ENCODE data around the gene GALNT17.

The GALNT17 gene

GRCh38 chr7:71491336-71491735, 359.4 kb downstream of the GALNT17 start:
- Histone ChIP-seq H3K36me3 (ENCODE audit: control insufficient read depth in 2 of 2, insufficient read depth in 2 of 2, low read length in 2 of 2) (no peaks in the 10 kb centered on the region), H3K27me3 (ENCODE audit: control insufficient read depth in 2 of 2, insufficient read depth in 2 of 2, low read length in 2 of 2) (no peaks in the 10 kb centered on the region), H3K4me1 (ENCODE audit: control insufficient read depth in 2 of 2, insufficient read depth in 2 of 2, low read length in 2 of 2) (no peaks in the 10 kb centered on the region), H3K9ac (ENCODE audit: low read depth in 1 of 2, low read length in 2 of 2) (no peak overlapping the region), H3K27ac (ENCODE audit: low read depth in 2 of 2, low read length in 2 of 2) (no peak overlapping the region), H3K9me3 (ENCODE audit: control insufficient read depth in 2 of 2, low read length in 2 of 2) (no peaks in the 10 kb centered on the region), H3K4me3 (ENCODE audit: low read length in 2 of 2) (no peak overlapping the region)

- Histone ChIP-seq H3K27ac (ENCODE audit: low read depth in 2 of 2, low read length in 2 of 2) (no peak overlapping the region), H3K4me3 (ENCODE audit: low read length in 2 of 2) (no peak overlapping the region), H3K4me1 (ENCODE audit: control insufficient read depth in 2 of 2, insufficient read depth in 2 of 2, low read length in 2 of 2) (no peaks in the 10 kb centered on the region), H3K27me3 (ENCODE audit: control insufficient read depth in 2 of 2, insufficient read depth in 2 of 2, low read length in 2 of 2) (no peaks in the 10 kb centered on the region), H3K36me3 (ENCODE audit: control insufficient read depth in 2 of 2, insufficient read depth in 2 of 2, low read length in 2 of 2) (no peaks in the 10 kb centered on the region), H3K9me3 (ENCODE audit: control insufficient read depth in 2 of 2, low read length in 2 of 2) (no peaks in the 10 kb centered on the region), H3K9ac (ENCODE audit: low read depth in 1 of 2, low read length in 2 of 2) (no peak overlapping the region)
Observed at GRCh38 chr7:71495828-71496227, 363.9 kb downstream of the GALNT17 start.

- H3K36me3 ChIP-seq (ENCODE audit: control insufficient read depth in 2 of 2, insufficient read depth in 2 of 2, low read length in 2 of 2) = no peaks in the 10 kb centered on the region
- H3K27me3 ChIP-seq (ENCODE audit: control insufficient read depth in 2 of 2, insufficient read depth in 2 of 2, low read length in 2 of 2) = no peaks in the 10 kb centered on the region
- H3K4me1 ChIP-seq (ENCODE audit: control insufficient read depth in 2 of 2, insufficient read depth in 2 of 2, low read length in 2 of 2) = no peaks in the 10 kb centered on the region
- no peak overlapping the region for H3K4me3 ChIP-seq (ENCODE audit: low read length in 2 of 2)
- no peaks in the 10 kb centered on the region for H3K9me3 ChIP-seq (ENCODE audit: control insufficient read depth in 2 of 2, low read length in 2 of 2)
- no peak overlapping the region for H3K27ac ChIP-seq (ENCODE audit: low read depth in 2 of 2, low read length in 2 of 2)
- H3K9ac ChIP-seq (ENCODE audit: low read depth in 1 of 2, low read length in 2 of 2) = no peak overlapping the region
Observed at GRCh38 chr7:71497256-71497946, 365.5 kb downstream of the GALNT17 start.

GRCh38 chr7:71498381-71498780, 366.4 kb downstream of the GALNT17 start:
- H3K27ac ChIP-seq (ENCODE audit: low read depth in 2 of 2, low read length in 2 of 2) = no peak overlapping the region
- H3K4me3 ChIP-seq (ENCODE audit: low read length in 2 of 2) = no peak overlapping the region

DNA sequence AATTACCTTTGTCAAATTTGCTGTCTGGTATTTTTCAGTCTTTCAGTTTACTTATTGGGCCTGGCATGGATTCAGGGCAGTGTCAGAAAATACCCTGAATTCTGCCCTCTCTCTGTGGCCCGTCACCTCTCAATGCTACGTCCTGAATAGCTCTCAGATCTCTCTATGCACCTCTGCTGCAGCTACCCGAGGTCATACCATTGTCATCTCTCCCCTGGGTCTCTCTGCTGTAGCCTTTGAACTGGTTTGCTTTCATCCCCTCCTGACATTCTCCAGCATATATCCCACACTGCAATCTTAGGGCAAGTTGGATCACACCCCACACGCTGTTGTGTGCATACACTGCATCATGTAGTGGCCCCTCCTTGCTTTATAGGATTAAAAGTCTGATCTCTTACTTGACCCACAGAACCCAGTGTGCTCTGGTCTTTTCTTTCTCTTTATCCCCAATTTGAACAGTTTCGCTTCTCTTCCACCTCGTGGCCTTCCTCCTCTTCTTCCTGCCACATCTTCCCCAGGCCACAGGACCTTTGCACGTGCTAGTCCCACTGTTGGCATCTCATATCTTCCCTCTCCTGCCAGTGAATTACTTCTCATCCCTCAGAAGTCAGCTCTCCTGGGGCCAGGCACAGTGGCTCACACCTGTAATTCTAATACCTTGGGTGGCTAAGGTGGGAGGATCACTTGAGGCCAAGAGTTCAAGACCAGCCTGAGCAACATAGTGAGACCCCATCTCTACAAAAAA, 372.9 kb downstream of the GALNT17 start:
- no peaks in the 10 kb centered on the region for H3K36me3 ChIP-seq (ENCODE audit: control insufficient read depth in 2 of 2, insufficient read depth in 2 of 2, low read length in 2 of 2)
- no peaks in the 10 kb centered on the region for H3K27me3 ChIP-seq (ENCODE audit: control insufficient read depth in 2 of 2, insufficient read depth in 2 of 2, low read length in 2 of 2)
- H3K4me3 ChIP-seq (ENCODE audit: low read length in 2 of 2) = no peak overlapping the region
- H3K9me3 ChIP-seq (ENCODE audit: control insufficient read depth in 2 of 2, low read length in 2 of 2) = peaks cover 0 to 2% of the 10 kb centered on the region in 2 donors
- no peak overlapping the region for H3K27ac ChIP-seq (ENCODE audit: low read depth in 2 of 2, low read length in 2 of 2)
- no peak overlapping the region for H3K9ac ChIP-seq (ENCODE audit: low read depth in 1 of 2, low read length in 2 of 2)
- no peaks in the 10 kb centered on the region for H3K4me1 ChIP-seq (ENCODE audit: control insufficient read depth in 2 of 2, insufficient read depth in 2 of 2, low read length in 2 of 2)

More at GRCh38 chr7:71498381-71498780, 366.4 kb downstream of the GALNT17 start:
- Histone ChIP-seq H3K9me3 (ENCODE audit: control insufficient read depth in 2 of 2, low read length in 2 of 2) (peaks cover 0 to under 1% of the 10 kb centered on the region in 2 donors), H3K9ac (ENCODE audit: low read depth in 1 of 2, low read length in 2 of 2) (no peak overlapping the region), H3K4me1 (ENCODE audit: control insufficient read depth in 2 of 2, insufficient read depth in 2 of 2, low read length in 2 of 2) (no peaks in the 10 kb centered on the region), H3K36me3 (ENCODE audit: control insufficient read depth in 2 of 2, insufficient read depth in 2 of 2, low read length in 2 of 2) (no peaks in the 10 kb centered on the region), H3K27me3 (ENCODE audit: control insufficient read depth in 2 of 2, insufficient read depth in 2 of 2, low read length in 2 of 2) (no peaks in the 10 kb centered on the region)

DNA sequence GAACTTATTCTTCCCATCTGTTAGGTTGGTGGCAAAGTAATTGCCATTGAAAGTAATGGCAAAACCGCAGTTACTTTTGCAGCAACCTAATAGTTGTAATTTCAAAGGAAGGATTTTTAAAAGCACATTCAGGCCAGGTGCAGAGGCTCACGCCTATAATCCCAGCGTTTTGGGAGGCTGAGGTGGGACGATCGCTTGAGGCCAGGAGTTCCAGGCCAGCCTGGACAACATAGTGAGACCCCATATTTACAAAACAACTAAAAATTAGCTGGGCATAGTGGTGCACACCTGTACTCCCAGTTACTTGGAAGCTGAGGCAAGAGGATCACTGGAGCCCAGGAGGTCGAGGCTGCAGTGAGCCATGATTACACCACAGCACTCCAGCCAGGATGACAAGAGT, 374.9 kb downstream of the GALNT17 start:
- Histone ChIP-seq H3K36me3 (ENCODE audit: control insufficient read depth in 2 of 2, insufficient read depth in 2 of 2, low read length in 2 of 2) (no peaks in the 10 kb centered on the region), H3K4me3 (ENCODE audit: low read length in 2 of 2) (no peak overlapping the region), H3K27me3 (ENCODE audit: control insufficient read depth in 2 of 2, insufficient read depth in 2 of 2, low read length in 2 of 2) (no peaks in the 10 kb centered on the region), H3K9ac (ENCODE audit: low read depth in 1 of 2, low read length in 2 of 2) (no peak overlapping the region), H3K4me1 (ENCODE audit: control insufficient read depth in 2 of 2, insufficient read depth in 2 of 2, low read length in 2 of 2) (no peaks in the 10 kb centered on the region), H3K27ac (ENCODE audit: low read depth in 2 of 2, low read length in 2 of 2) (no peak overlapping the region), H3K9me3 (ENCODE audit: control insufficient read depth in 2 of 2, low read length in 2 of 2) (peaks cover 0 to 2% of the 10 kb centered on the region in 2 donors)

GRCh38 chr7:71507680-71508602, 376.0 kb downstream of the GALNT17 start:
- peaks cover 0 to 2% of the 10 kb centered on the region in 2 donors for H3K9me3 ChIP-seq (ENCODE audit: control insufficient read depth in 2 of 2, low read length in 2 of 2)
- H3K4me1 ChIP-seq (ENCODE audit: control insufficient read depth in 2 of 2, insufficient read depth in 2 of 2, low read length in 2 of 2) = no peaks in the 10 kb centered on the region
- no peak overlapping the region for H3K27ac ChIP-seq (ENCODE audit: low read depth in 2 of 2, low read length in 2 of 2)
- H3K27me3 ChIP-seq (ENCODE audit: control insufficient read depth in 2 of 2, insufficient read depth in 2 of 2, low read length in 2 of 2) = no peaks in the 10 kb centered on the region
- no peak overlapping the region for H3K4me3 ChIP-seq (ENCODE audit: low read length in 2 of 2)
- no peaks in the 10 kb centered on the region for H3K36me3 ChIP-seq (ENCODE audit: control insufficient read depth in 2 of 2, insufficient read depth in 2 of 2, low read length in 2 of 2)
- no peak overlapping the region for H3K9ac ChIP-seq (ENCODE audit: low read depth in 1 of 2, low read length in 2 of 2)

GRCh38 chr7:71509381-71509780, 377.4 kb downstream of the GALNT17 start:
- no peak overlapping the region for H3K9ac ChIP-seq (ENCODE audit: low read depth in 1 of 2, low read length in 2 of 2)
- no peaks in the 10 kb centered on the region for H3K9me3 ChIP-seq (ENCODE audit: control insufficient read depth in 2 of 2, low read length in 2 of 2)
- H3K27ac ChIP-seq (ENCODE audit: low read depth in 2 of 2, low read length in 2 of 2) = no peak overlapping the region
- H3K36me3 ChIP-seq (ENCODE audit: control insufficient read depth in 2 of 2, insufficient read depth in 2 of 2, low read length in 2 of 2) = no peaks in the 10 kb centered on the region
- no peak overlapping the region for H3K4me3 ChIP-seq (ENCODE audit: low read length in 2 of 2)
- H3K4me1 ChIP-seq (ENCODE audit: control insufficient read depth in 2 of 2, insufficient read depth in 2 of 2, low read length in 2 of 2) = no peaks in the 10 kb centered on the region
- no peaks in the 10 kb centered on the region for H3K27me3 ChIP-seq (ENCODE audit: control insufficient read depth in 2 of 2, insufficient read depth in 2 of 2, low read length in 2 of 2)

GRCh38 chr7:71511361-71511807, 379.4 kb downstream of the GALNT17 start:
- H3K36me3 ChIP-seq (ENCODE audit: control insufficient read depth in 2 of 2, insufficient read depth in 2 of 2, low read length in 2 of 2) = no peaks in the 10 kb centered on the region
- no peak overlapping the region for H3K27ac ChIP-seq (ENCODE audit: low read depth in 2 of 2, low read length in 2 of 2)
- no peaks in the 10 kb centered on the region for H3K9me3 ChIP-seq (ENCODE audit: control insufficient read depth in 2 of 2, low read length in 2 of 2)
- no peak overlapping the region for H3K4me3 ChIP-seq (ENCODE audit: low read length in 2 of 2)
- H3K4me1 ChIP-seq (ENCODE audit: control insufficient read depth in 2 of 2, insufficient read depth in 2 of 2, low read length in 2 of 2) = no peaks in the 10 kb centered on the region
- H3K27me3 ChIP-seq (ENCODE audit: control insufficient read depth in 2 of 2, insufficient read depth in 2 of 2, low read length in 2 of 2) = no peaks in the 10 kb centered on the region
- H3K9ac ChIP-seq (ENCODE audit: low read depth in 1 of 2, low read length in 2 of 2) = no peak overlapping the region
